ENCODE results near the gene MTA2. TPM values are rescaled to one million over a fixed set of nuclear protein-coding genes. Genes with fewer than 3 reads are reported as not detected.

Gene MTA2
- polyA plus RNA-seq, 10 donors: 36.9 to 56.4 (median 44.1) TPM

DNA sequence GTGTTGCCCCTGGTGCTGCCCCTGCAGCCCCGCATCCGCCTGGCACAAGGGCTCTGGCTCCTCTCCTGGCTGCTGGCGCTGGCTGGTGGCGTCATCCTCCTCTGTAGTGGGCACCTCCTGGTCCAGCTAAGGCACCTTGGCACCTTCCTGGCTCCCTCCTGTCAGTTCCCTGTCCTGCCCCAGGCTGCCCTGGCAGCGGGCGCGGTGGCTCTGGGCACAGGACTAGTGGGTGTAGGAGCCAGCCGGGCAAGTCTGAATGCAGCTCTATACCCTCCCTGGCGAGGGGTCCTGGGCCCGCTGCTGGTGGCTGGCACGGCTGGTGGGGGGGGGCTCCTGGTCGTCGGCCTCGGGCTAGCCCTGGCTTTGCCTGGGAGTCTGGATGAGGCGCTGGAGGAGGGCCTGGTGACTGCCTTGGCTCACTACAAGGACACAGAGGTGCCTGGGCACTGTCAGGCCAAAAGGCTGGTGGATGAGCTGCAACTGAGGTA is 11.7 kb upstream of the MTA2 start:
- DNase-seq: peak in 1 of 3 donors; percentile 53

GRCh38 chr11:62612366-62613290 is 11.0 kb upstream of the MTA2 start, which contains the start of the genes EML3 and ROM1:
EML3 (minus strand) TSS chr11:62612775; CDS start chr11:62612457, 318 bp downstream.
ROM1 (plus strand) TSS chr11:62613257; CDS start chr11:62613282, 25 bp downstream.
- DNase-seq: peak; percentile 77 to 94 (median 90)

DNA sequence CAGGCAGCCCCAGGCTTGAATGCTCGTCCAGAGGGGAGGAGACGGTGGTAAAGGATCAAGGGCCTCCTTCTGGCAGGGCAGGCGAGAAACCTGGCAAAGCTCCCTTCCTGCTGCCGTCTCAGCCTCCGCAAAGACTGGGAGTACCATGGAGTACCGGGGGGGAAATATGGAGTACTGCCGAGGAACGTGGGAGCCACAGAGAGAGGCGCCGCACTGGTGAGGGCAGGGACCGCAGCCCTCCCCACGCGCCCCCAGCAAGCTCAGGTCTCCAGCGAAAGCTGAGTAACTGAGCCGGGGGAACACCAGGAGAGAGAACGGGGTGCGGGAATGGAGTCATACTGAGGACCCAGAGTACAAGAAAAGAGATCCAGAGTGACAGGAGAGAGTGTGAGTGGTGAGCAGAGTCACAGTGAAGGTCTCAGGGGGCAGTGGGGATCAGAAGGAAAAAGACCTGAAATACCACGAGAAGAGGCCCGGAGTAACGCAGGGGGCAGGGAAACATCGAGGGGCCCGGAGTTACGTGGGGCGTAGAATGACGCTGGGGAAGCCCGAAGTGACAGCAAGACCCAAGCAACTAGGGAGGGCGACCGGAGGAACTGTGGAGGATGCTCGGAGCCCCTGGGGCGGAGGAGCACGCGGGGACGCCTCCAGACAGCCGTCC is 10.2 kb upstream of the MTA2 start:
- DNase-seq: peak in 1 of 3 donors; percentile 80

GRCh38 chr11:62610814-62611704 is 9.4 kb upstream of the MTA2 start:
- DNase-seq: no peak

- DNase-seq: no peak
Observed at GRCh38 chr11:62610403-62610802, 8.7 kb upstream of the MTA2 start.

GRCh38 chr11:62608776-62609175 is 7.1 kb upstream of the MTA2 start:
- no peak for DNase-seq

GRCh38 chr11:62607714-62608113 is 6.0 kb upstream of the MTA2 start:
- no peak for DNase-seq

DNA sequence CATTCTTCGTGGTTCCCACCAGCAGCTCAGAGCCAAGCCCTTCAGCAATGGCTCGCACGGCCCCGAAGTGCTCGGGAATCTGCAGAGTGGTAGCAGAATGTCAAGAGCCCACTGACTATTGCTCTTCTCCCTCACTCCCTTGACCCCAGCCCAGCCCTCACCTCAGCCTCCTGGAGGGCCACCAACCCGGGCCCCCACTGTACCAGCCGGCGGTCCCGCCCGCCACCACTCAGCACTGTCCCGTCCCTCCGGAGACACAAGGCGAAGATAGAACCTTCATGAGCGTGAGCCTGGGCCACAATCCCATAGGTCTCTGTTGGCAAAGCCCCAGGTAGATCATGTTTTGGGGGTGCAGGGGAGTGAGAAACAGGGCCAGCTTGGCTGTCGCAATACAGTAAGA is 4.2 kb upstream of the MTA2 start:
- DNase-seq: no peak

DNA sequence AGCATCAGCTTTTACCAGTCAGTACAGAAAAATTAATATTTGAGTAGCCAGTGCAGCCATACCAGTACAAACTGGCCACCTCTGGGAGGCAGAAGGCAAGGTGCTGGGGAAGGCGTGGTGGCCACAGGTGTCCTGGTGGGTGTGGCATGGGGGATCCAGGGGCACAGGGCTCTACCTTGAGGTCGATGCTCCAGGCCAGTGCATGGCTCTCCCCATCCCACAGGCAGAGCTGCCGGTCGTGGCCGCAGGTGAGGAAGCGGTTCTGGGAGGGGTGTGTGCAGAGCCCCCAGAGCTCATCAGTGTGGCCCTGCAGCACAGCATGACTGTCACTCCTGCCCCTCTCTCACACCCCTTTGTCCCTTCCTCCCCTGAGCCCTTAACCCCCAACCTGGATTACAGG is 3.8 kb upstream of the MTA2 start:
- DNase-seq: no peak

GRCh38 chr11:62604460-62605120 is 2.9 kb upstream of the MTA2 start:
- DNase-seq: no peak

DNA sequence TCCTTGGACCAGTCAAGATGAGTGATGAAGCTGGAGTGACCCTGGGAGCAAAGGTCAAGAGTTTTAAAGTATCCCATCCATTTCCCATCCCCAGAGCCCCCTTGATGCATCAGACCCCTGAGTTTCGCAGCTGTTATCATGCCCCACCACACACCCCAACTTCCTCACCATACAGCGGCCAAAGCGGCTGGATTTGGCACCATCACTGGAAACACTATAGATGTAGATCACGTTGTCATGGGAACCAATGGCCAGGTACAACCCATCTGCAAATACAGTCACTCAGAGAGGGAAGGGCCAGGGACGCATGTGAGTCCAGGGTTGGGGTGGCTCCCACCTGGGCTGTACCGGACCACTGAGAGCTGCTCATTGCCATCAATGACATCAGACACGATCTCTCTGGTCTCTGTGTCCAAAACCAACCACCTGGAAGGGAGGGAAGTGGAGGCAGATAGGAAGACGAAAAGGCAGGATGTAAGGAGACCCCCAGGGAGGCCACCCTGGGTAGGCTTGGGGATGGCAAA is 2.2 kb upstream of the MTA2 start:
- peak in 1 of 3 donors; percentile 45 for DNase-seq

DNA sequence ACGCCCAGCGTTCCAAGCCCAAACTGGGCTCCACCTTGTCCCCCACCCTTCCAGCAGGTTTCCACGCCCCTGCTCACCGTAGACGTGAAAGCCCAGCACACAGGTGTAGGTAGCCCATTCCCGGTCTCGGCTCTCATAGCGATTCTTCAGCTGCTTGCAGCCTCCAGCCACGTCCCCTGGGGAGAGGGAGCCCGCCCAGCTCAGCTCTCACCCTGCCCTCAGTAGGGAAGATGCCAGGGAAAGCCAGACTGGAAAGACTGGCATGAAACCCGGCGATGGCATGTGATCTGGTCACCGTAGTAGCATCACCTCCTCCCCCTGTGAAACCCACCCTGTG is 1.4 kb upstream of the MTA2 start:
- DNase-seq: peak in 1 of 3 donors; percentile 49

- DNase-seq: peak; percentile 70 to 94 (median 74)
Observed at GRCh38 chr11:62602141-62603071, 741 bp upstream of the MTA2 start.

DNA sequence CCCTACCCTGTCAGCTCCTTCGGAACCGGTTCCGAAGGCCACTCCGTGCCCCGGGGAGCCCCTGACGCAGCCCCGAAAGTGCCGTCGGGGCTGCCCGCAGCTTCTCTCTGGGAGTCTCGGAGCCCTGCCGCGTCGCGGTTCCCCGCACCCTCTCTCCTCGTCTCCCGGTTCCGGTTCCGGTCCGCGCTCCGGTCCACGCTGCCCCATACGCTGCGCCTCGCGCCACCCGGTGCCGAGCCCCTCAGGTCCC is 618 bp downstream of the MTA2 start:
- no peak for DNase-seq

DNA sequence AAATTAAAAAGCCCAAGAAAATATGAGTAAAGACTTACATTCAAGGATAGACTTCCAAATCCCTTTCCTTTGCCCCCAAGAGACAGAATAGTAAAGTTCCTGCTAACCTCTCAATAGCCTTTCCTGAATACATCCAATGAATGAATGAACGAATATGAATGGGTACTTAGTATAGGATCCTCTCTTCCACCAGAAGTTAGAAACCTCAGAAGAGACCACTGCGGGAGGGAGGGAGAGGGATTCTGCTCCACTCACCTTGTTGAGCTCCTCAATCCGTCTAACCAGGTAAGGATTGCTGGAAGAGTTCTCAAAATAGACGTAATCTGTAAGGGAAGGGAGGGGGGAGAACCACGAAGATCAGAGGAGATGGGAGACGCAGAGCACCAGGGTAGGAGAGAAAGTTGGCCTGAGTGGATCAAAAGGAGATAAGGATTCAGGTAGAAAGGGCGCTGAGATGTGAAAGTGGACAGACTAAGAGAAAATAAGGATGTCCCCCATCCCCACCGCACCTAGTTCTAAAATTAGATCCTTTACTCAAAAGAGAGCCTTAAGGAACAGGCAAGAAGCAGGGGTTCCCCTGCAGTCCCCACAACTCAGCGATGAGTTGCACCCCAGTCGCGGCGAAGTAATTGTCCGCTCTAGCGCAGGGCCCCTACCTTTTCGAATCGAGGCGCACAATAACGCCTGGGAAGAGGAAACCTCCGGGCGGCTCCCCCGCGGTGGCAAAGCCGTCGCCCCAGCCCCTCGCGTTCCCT is 1.1 kb downstream of the MTA2 start:
- DNase-seq: no peak

DNA sequence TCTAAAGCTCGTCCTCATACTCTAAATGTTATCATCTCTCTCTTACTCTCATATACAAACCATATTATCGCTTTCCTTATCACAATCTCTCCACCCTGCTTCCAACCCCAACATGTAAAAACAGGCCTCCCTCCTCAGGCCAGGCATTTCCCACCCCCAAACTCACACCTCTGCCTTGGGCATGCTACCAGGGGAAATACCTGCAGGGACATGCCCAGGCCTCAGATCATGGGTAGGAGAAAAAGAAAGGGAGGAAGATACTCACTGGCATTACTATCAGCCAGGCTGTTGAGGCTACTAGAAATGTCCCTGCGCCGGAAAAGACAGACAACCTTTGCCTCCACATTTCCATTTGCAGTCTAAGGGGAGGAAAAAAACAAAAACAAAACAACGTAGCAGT is 1.8 kb downstream of the MTA2 start:
- DNase-seq: no peak

- peak; percentile 96 to 97 (median 97) for DNase-seq
Observed at GRCh38 chr11:62599069-62599696, 2.5 kb downstream of the MTA2 start.

DNA sequence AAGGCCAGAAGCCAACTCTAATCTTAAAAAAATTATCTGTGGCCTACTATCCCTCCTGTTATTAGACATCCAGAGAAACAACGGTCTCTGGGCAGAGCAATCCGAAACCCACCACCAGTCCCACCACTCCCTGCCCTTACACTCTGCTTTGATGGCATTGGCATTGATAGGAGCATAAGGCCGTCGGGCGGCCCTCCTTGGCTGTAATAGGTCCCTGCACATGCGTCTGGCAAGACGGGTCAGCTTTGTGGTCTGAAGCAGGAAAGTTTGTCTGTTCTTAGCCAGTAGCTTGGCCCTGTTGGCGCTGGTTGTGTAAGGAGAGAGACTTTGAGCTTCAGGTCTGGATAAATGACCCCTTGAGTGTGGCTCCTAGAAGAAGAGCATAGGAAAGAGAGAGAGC is 6.5 kb downstream of the MTA2 start:
- DNase-seq: no peak

Data from muscle of back (tissue), 11 donors.